Measurements from ENCODE around the gene CALR. TPM values are rescaled to one million over a fixed set of nuclear protein-coding genes. Genes with fewer than 3 reads are reported as not detected.
"Not testable (repeated sequence)": the region's sequence is repeated elsewhere in the genome, so short reads cannot be mapped to it uniquely, and the experiment has no call there.

CALR gene
- polyA plus RNA-seq, 1 donor (not counting 4 experiments of a cell fraction or from before 2014, with no cell fraction given), result 899 TPM

DNA sequence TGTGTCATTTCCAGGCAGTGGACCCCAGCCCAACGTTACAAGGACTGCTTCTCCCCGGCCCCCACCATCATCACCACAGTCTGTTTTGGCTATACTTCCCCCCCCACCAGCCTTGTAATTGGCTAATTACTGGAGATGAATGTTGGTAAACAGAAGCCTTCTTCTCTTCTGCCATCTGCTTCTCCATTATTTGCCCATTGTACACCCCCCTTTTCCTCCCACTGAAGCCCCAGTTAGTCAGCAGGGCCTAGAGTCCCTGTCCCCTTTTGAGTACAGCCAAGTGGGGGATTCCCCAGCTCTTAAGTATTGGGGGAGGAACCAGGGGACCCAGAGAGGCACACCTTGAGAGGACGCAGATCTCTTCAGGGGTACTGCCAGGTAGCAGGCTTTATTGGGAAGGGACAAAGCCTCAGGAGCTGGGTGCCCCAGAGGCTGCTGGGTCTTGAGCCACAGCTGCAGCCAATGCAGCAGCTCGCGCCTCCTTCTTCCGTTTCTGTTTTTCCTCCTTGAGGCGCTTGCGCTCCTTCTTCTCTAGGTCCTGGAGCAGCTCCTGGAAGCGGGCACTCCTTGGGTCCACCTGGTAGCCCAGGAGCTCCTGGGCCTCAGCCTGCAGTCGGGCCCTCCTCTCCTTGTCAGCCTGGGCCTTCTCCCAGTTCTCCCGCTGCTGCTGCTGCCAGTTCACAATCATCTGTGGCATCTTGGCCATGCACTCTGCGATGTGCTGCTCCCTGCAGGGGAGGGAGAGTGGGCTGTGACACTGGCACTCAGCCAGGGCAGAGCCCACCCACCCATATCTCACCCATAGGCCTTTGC lies 15.6 kb downstream of the CALR start:
- DNase-seq (ENCODE audit: low read depth, low spot score), result no peak
- peaks cover 29 to 35% of the 10 kb centered on the region in 2 experiments for H3K36me3 ChIP-seq (ENCODE audit: control insufficient read depth in 2 of 2, extremely low read depth in 1 of 2, insufficient read depth in 2 of 2, low read length in 2 of 2)
- no peak for FAIRE-seq
- TF ChIP-seq, protein P1, sequence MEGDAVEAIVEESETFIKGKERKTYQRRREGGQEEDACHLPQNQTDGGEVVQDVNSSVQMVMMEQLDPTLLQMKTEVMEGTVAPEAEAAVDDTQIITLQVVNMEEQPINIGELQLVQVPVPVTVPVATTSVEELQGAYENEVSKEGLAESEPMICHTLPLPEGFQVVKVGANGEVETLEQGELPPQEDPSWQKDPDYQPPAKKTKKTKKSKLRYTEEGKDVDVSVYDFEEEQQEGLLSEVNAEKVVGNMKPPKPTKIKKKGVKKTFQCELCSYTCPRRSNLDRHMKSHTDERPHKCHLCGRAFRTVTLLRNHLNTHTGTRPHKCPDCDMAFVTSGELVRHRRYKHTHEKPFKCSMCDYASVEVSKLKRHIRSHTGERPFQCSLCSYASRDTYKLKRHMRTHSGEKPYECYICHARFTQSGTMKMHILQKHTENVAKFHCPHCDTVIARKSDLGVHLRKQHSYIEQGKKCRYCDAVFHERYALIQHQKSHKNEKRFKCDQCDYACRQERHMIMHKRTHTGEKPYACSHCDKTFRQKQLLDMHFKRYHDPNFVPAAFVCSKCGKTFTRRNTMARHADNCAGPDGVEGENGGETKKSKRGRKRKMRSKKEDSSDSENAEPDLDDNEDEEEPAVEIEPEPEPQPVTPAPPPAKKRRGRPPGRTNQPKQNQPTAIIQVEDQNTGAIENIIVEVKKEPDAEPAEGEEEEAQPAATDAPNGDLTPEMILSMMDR (optimal IDR thresholded peaks at IDR 0.05 in 1 of 3, IDR thresholded peaks at IDR 0.05 in 1 of 3, conservative IDR thresholded peaks at IDR 0.05 in 1 of 3; ENCODE audit: extremely low read depth in 1 of 3, insufficient read depth in 2 of 3, low read length in 3 of 3), result no peak
- TF ChIP-seq EZH2 (IDR thresholded peaks at IDR 0.05; ENCODE audit: low read length), result no peak
- H3K4me2 ChIP-seq (ENCODE audit: control insufficient read depth, extremely low read depth, insufficient read depth, low read depth, low read length), result peak overlapping the region; percentile 74
- no peak overlapping the region for H3K4me3 ChIP-seq (ENCODE audit: control insufficient read depth in 2 of 3, extremely low read depth in 1 of 3, insufficient read depth in 2 of 3, low read depth in 1 of 3, low read length in 3 of 3)
- peaks cover 44% of the 10 kb centered on the region for H3K79me2 ChIP-seq (ENCODE audit: control insufficient read depth, insufficient read depth, low read length)
- peaks cover 2% of the 10 kb centered on the region for H3K9me1 ChIP-seq (ENCODE audit: control insufficient read depth, extremely low read depth, insufficient read depth, low read length)
- peak overlapping the region; percentile 35 for H3K27ac ChIP-seq (ENCODE audit: control insufficient read depth, insufficient read depth, low read length)
- no peaks in the 10 kb centered on the region for H3K27me3 ChIP-seq (ENCODE audit: control insufficient read depth, extremely low read depth, insufficient read depth, low read length)
- dilution Hi-C loops (cut with MboI; ENCODE audit: extremely low pct_ligation_motif_present, low sequenced_read_pairs), result no loop called here
- peak overlapping the region; percentile 1 for H3K9ac ChIP-seq (ENCODE audit: control insufficient read depth, extremely low read depth, insufficient read depth, low read length)
- H2AFZ ChIP-seq (ENCODE audit: control insufficient read depth, low read length), result no peak overlapping the region
- no peaks in the 10 kb centered on the region for H3K9me3 ChIP-seq (ENCODE audit: control insufficient read depth, low read depth, low read length)
- H3K4me1 ChIP-seq (ENCODE audit: control insufficient read depth, extremely low read depth, insufficient read depth, low read length), result peaks cover 26% of the 10 kb centered on the region
- H4K20me1 ChIP-seq (ENCODE audit: control insufficient read depth, extremely low read depth, insufficient read depth, low read length), result no peaks in the 10 kb centered on the region

DNA sequence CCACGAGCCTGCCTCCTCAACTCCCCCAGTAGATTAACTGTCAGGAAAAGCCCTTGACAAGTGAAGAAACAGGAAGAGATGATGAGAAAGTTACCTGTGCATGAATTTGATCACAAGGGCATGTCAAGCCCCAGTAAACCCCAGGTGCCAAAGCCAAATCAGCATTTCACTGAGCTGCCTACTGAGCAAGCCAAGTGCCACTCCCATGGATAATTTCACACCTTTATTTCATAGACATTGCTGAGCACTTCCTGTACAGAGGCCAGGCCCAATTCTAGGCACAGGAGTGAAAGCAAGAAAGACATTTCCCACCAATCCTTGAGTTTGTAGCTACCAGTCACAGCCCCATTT lies 16.2 kb downstream of the CALR start:
- dilution Hi-C loops (cut with MboI; ENCODE audit: extremely low pct_ligation_motif_present, low sequenced_read_pairs), result no loop called here
- peak overlapping the region; percentile 35 for H3K27ac ChIP-seq (ENCODE audit: control insufficient read depth, insufficient read depth, low read length)
- H3K4me2 ChIP-seq (ENCODE audit: control insufficient read depth, extremely low read depth, insufficient read depth, low read depth, low read length), result peak overlapping the region; percentile 74
- TF ChIP-seq, protein P1 (optimal IDR thresholded peaks at IDR 0.05 in 1 of 3, IDR thresholded peaks at IDR 0.05 in 1 of 3, conservative IDR thresholded peaks at IDR 0.05 in 1 of 3; ENCODE audit: extremely low read depth in 1 of 3, insufficient read depth in 2 of 3, low read length in 3 of 3), result no peak
- TF ChIP-seq EZH2 (IDR thresholded peaks at IDR 0.05; ENCODE audit: low read length), result no peak
- no peaks in the 10 kb centered on the region for H3K9me3 ChIP-seq (ENCODE audit: control insufficient read depth, low read depth, low read length)
- no peaks in the 10 kb centered on the region for H3K27me3 ChIP-seq (ENCODE audit: control insufficient read depth, extremely low read depth, insufficient read depth, low read length)
- H3K9me1 ChIP-seq (ENCODE audit: control insufficient read depth, extremely low read depth, insufficient read depth, low read length), result peaks cover 2% of the 10 kb centered on the region
- peak overlapping the region; percentile 1 for H3K9ac ChIP-seq (ENCODE audit: control insufficient read depth, extremely low read depth, insufficient read depth, low read length)
- peaks cover 26% of the 10 kb centered on the region for H3K4me1 ChIP-seq (ENCODE audit: control insufficient read depth, extremely low read depth, insufficient read depth, low read length)
- peaks cover 40% of the 10 kb centered on the region for H3K79me2 ChIP-seq (ENCODE audit: control insufficient read depth, insufficient read depth, low read length)
- H4K20me1 ChIP-seq (ENCODE audit: control insufficient read depth, extremely low read depth, insufficient read depth, low read length), result no peaks in the 10 kb centered on the region
- DNase-seq (ENCODE audit: low read depth, low spot score) (no peak), FAIRE-seq (peak; percentile 86)
- H3K36me3 ChIP-seq (ENCODE audit: control insufficient read depth in 2 of 2, extremely low read depth in 1 of 2, insufficient read depth in 2 of 2, low read length in 2 of 2), result peaks cover 23 to 29% of the 10 kb centered on the region in 2 experiments
- H3K4me3 ChIP-seq (ENCODE audit: control insufficient read depth in 2 of 3, extremely low read depth in 1 of 3, insufficient read depth in 2 of 3, low read depth in 1 of 3, low read length in 3 of 3), result no peak overlapping the region
- no peak overlapping the region for H2AFZ ChIP-seq (ENCODE audit: control insufficient read depth, low read length)

DNA sequence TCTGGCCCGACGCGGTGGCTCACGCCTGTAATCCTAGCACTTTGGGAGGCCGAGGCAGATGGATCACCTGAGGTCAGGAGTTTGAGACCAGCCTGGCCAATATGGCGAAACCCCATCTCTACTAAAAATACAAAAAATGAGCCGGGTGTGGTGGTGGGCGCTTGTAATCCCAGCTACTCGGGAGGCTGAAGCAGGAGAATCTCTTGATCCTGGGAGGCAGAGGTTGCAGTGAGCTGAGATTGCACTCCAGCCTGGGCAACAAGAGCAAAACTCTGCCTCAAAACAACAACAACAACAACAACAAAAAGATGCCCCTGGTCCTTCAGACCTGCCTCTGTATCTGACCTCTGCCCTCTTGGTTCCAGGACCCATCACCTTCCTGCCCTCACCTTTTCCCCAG lies 17.2 kb downstream of the CALR start:
- Histone ChIP-seq H3K79me2 (ENCODE audit: control insufficient read depth, insufficient read depth, low read length) (peaks cover 37% of the 10 kb centered on the region), H3K9ac (ENCODE audit: control insufficient read depth, extremely low read depth, insufficient read depth, low read length) (peak overlapping the region; percentile 90), H3K4me3 (ENCODE audit: control insufficient read depth in 2 of 3, extremely low read depth in 1 of 3, insufficient read depth in 2 of 3, low read depth in 1 of 3, low read length in 3 of 3) (peak overlapping the region; percentile 84 to 92 (median 89)), H3K36me3 (ENCODE audit: control insufficient read depth in 2 of 2, extremely low read depth in 1 of 2, insufficient read depth in 2 of 2, low read length in 2 of 2) (peaks cover 19 to 22% of the 10 kb centered on the region in 2 experiments), H3K4me2 (ENCODE audit: control insufficient read depth, extremely low read depth, insufficient read depth, low read depth, low read length) (peak overlapping the region; percentile 93), H3K27ac (ENCODE audit: control insufficient read depth, insufficient read depth, low read length) (peak overlapping the region; percentile 80), H3K4me1 (ENCODE audit: control insufficient read depth, extremely low read depth, insufficient read depth, low read length) (peaks cover 26% of the 10 kb centered on the region)
- H3K9me1 ChIP-seq (ENCODE audit: control insufficient read depth, extremely low read depth, insufficient read depth, low read length); FAIRE-seq; H2AFZ ChIP-seq (ENCODE audit: control insufficient read depth, low read length); H3K27me3 ChIP-seq (ENCODE audit: control insufficient read depth, extremely low read depth, insufficient read depth, low read length); DNase-seq (ENCODE audit: low read depth, low spot score); dilution Hi-C loops (cut with MboI; ENCODE audit: extremely low pct_ligation_motif_present, low sequenced_read_pairs); H4K20me1 ChIP-seq (ENCODE audit: control insufficient read depth, extremely low read depth, insufficient read depth, low read length); H3K9me3 ChIP-seq (ENCODE audit: control insufficient read depth, low read depth, low read length): not testable (repeated sequence)

Data from keratinocyte (primary cell).